Measurements from ENCODE around the gene MSH2. TPM values are rescaled to one million over a fixed set of nuclear protein-coding genes. Genes with fewer than 3 reads are reported as not detected.
"Not testable (repeated sequence)": the region's sequence is repeated elsewhere in the genome, so short reads cannot be mapped to it uniquely, and the experiment has no call there.

Gene MSH2
- total RNA-seq, 1 donor from 2014 or later = 13.1 TPM

DNA sequence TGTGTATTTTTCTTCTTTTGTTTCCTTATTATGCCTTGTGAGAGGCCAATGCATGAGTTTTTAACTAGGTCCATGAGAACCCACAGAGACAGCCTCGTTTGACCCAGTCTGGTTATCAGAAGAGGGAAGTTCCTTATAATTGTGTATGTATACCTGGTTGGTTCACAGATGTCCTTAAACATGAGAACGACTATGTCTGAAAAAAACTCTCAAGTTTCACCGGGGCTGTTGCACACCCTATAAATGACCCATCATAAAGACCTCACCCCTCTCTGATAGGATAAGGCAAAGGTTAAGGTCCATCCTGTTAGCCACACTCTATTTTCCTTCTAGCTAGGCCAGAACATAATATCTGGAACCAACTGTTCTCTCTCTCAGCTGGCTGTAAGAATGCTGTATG, 42.7 kb upstream of the MSH2 start:
- TF ChIP-seq, protein P1, sequence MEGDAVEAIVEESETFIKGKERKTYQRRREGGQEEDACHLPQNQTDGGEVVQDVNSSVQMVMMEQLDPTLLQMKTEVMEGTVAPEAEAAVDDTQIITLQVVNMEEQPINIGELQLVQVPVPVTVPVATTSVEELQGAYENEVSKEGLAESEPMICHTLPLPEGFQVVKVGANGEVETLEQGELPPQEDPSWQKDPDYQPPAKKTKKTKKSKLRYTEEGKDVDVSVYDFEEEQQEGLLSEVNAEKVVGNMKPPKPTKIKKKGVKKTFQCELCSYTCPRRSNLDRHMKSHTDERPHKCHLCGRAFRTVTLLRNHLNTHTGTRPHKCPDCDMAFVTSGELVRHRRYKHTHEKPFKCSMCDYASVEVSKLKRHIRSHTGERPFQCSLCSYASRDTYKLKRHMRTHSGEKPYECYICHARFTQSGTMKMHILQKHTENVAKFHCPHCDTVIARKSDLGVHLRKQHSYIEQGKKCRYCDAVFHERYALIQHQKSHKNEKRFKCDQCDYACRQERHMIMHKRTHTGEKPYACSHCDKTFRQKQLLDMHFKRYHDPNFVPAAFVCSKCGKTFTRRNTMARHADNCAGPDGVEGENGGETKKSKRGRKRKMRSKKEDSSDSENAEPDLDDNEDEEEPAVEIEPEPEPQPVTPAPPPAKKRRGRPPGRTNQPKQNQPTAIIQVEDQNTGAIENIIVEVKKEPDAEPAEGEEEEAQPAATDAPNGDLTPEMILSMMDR (IDR thresholded peaks at IDR 0.05) = no peak
- intact Hi-C loops (cut with DNase I) = no loop called here
- ATAC-seq = no peak

GRCh38 chr2:47360927-47361326, 42.0 kb upstream of the MSH2 start:
- intact Hi-C loops (cut with DNase I) = no loop called here
- TF ChIP-seq, protein P1 (IDR thresholded peaks at IDR 0.05) = no peak
- H3K4me1 ChIP-seq = no peaks in the 10 kb centered on the region
- no peaks in the 10 kb centered on the region for H3K27me3 ChIP-seq (ENCODE audit: low read depth)
- H3K4me3 ChIP-seq = no peak overlapping the region
- H3K36me3 ChIP-seq = no peaks in the 10 kb centered on the region
- DNase-seq = no peak
- ATAC-seq = no peak
- H3K9me3 ChIP-seq = no peaks in the 10 kb centered on the region
- H3K27ac ChIP-seq = no peak overlapping the region

More for the DNA sequence above, 42.7 kb upstream of the MSH2 start:
- H3K4me1 ChIP-seq = no peaks in the 10 kb centered on the region
- H3K27me3 ChIP-seq (ENCODE audit: low read depth) = no peaks in the 10 kb centered on the region
- DNase-seq = no peak
- H3K27ac ChIP-seq = no peak overlapping the region
- no peaks in the 10 kb centered on the region for H3K9me3 ChIP-seq
- H3K4me3 ChIP-seq = no peak overlapping the region
- no peaks in the 10 kb centered on the region for H3K36me3 ChIP-seq

DNA sequence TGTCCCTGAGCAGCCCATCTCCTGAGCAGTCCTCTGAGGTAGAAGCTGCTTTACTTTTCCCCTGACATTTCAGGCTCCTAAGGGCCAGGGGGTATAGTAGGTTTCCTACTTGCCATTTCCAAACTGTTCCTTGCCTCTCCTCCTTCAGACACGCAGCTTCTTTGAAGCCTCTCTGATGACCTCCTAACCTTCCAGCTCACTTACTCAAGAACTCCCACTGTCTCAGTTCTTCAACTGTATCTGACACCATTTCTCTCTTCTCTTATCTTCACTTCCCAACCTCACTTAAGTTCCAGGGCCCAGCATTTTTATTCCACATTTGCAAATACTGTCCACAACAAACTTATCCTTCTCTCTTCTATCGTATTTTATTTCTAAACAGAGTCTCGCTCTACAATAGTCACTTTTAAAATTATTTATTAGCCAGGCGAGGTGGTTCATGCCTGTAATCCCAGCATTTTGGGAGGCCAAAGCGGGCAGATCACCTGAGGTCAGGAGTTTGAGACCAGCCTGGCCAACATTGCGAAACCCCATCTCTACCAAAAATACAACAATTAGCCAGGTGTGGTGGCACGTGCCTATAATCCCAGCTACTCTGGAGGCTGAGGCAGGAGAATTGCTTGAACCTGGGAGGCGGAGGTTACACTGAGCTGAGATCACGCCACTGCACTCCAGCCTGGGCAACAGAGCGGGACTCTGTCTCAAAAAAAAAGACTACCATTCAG, 41.3 kb upstream of the MSH2 start:
- H3K27ac ChIP-seq; ATAC-seq; intact Hi-C loops (cut with DNase I); H3K9me3 ChIP-seq; H3K27me3 ChIP-seq (ENCODE audit: low read depth); H3K36me3 ChIP-seq; H3K4me1 ChIP-seq; DNase-seq; H3K4me3 ChIP-seq: not testable (repeated sequence)

- intact Hi-C loops (cut with DNase I) = no loop called here
- Histone ChIP-seq H3K27ac (no peak overlapping the region), H3K4me3 (no peak overlapping the region), H3K9me3 (no peaks in the 10 kb centered on the region), H3K27me3 (ENCODE audit: low read depth) (peaks cover 16% of the 10 kb centered on the region), H3K36me3 (peaks cover under 1% of the 10 kb centered on the region), H3K4me1 (peaks cover 7% of the 10 kb centered on the region)
- TF ChIP-seq, protein P1 (IDR thresholded peaks at IDR 0.05) = no peak
- DNase-seq (no peak), ATAC-seq (no peak)
These were observed 29.2 kb upstream of the MSH2 start for GRCh38 chr2:47373747-47374146.

DNA sequence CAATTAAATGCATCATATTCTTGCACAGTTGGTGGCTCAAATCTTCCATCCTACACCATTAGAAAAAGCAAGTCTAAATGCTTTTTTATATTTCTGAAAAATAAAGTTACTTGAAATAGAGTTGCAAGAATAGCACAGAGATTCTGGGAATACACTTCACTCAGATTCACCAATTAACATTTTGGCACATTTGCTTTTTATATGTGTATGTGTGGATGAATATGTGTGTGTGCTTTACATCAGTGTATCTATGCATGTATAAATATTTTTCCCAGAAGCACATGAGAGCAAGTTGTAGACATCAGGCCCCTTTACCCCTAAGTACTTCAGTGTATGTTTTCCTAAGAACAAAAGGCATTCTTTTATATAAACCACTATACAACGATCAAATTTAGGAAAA, 27.6 kb upstream of the MSH2 start:
- H3K9me3 ChIP-seq = no peaks in the 10 kb centered on the region
- TF ChIP-seq, protein P1 (IDR thresholded peaks at IDR 0.05) = no peak
- DNase-seq = no peak
- H3K27me3 ChIP-seq (ENCODE audit: low read depth) = peaks cover under 1% of the 10 kb centered on the region
- H3K36me3 ChIP-seq = peaks cover 12% of the 10 kb centered on the region
- no peak overlapping the region for H3K27ac ChIP-seq
- intact Hi-C loops (cut with DNase I) = no loop called here
- no peak overlapping the region for H3K4me3 ChIP-seq
- no peak for ATAC-seq
- no peaks in the 10 kb centered on the region for H3K4me1 ChIP-seq

DNA sequence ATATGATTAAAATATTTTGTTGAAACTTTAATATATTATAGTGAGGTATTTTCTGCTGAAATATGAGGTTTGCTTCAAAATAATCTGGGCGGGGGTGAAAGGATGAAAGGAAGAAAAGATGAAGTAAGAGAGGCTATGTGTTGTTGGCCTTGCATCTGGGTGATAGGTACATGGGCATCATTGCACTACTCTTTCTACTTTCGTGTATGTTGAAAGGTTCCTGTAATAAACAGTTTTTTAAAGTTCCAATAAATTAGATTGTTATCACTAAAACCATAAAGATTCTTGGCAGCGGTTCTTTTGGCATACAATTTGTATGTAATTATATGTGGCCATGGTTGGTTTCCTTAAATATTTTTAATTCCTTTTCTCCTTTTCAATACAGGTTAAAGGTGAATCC, 23.6 kb upstream of the MSH2 start:
- ATAC-seq = no peak
- H3K9me3 ChIP-seq = no peaks in the 10 kb centered on the region
- H3K36me3 ChIP-seq = peaks cover 12% of the 10 kb centered on the region
- TF ChIP-seq, protein P1 (IDR thresholded peaks at IDR 0.05) = no peak
- no peaks in the 10 kb centered on the region for H3K4me1 ChIP-seq
- no peak overlapping the region for H3K4me3 ChIP-seq
- intact Hi-C loops (cut with DNase I) = no loop called here
- DNase-seq = no peak
- H3K27ac ChIP-seq = no peak overlapping the region
- H3K27me3 ChIP-seq (ENCODE audit: low read depth) = no peaks in the 10 kb centered on the region
